ENCODE measurements around the gene TM4SF20.

DNA sequence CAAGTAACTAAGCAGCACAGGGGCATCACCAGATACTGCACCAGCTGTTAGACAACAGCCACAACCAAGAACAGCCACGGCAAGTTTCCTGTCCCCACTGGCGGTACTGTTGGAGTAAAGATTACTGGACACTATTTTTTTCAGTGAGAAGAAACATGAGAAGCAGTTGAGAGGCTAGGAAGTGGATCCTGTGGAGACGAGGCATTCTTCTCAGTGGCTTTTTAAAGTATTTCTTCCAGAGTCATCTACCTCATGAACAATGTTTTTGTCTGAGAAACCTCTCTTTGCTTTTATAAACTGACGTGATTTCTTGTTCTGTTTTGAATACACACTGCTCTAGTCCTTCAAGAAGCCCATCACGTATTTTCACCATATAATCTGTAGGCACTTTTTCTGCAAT lies 18.8 kb downstream of the TM4SF20 start:
- no peak for TF ChIP-seq YY1 (IDR thresholded peaks at IDR 0.05; ENCODE audit: insufficient read depth, insufficient read length)
- TF ChIP-seq ZNF274 (IDR thresholded peaks at IDR 0.05; ENCODE audit: low read depth, low read length) = no peak
- no peak for TF ChIP-seq SUZ12 (IDR thresholded peaks at IDR 0.05; ENCODE audit: extremely low read depth, insufficient read depth, insufficient read length)
